Mucosa of gallbladder (tissue), 1 donor: ENCODE data around the gene LDLRAD4. TPM values are rescaled to one million over a fixed set of nuclear protein-coding genes. Genes with fewer than 3 reads are reported as not detected.

ENCODE experiments used
- DNase-seq: peaks from one replicate; pipeline ENCODE4 v3.0.0-alpha.2; 2020; ENCODE audit warnings: low spot score
- total RNA-seq: library from RNA; stranded (reverse); gene quantifications from one replicate; pipeline ENCODE4 v1.2.1, GENCODE V29; 2021
- donor health status: DM: no; HTN: no; CAD: no.

The LDLRAD4 gene
- total RNA-seq, 1 donor from 2014 or later, result 51.0 TPM

- no peak for DNase-seq
These were observed 351.7 kb downstream of the LDLRAD4 start for GRCh38 chr18:13570216-13570615.

DNA sequence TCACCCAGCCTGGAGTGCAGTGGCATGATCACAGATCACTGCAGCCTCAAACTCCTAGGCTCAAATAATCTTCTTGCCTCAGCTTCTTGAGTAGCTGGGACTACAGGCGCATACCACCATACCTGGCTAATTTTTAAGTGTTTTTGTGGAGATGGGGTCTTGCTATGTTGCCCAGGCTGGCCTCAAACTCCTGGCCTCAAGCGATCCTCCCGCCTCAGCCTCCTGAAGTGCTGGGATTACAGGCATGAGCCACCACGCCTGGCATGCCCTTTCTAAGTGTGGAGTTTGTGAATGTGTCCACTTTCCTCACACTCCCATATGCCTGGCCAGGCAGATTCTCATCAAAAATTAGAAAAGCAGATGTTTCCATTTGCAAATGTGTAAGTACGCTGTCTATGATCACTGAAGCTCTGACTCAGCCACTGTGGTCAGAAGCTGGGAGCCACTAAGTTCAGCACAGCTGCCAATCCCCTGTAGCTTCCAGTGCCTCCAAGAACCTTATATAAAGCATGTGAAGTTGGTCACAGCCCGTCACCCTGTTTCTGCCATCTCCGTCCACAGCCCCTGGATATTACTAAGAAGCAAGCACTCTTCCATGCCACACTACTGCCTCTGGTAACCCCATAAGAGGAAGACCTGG is 352.4 kb downstream of the LDLRAD4 start:
- no peak for DNase-seq

DNA sequence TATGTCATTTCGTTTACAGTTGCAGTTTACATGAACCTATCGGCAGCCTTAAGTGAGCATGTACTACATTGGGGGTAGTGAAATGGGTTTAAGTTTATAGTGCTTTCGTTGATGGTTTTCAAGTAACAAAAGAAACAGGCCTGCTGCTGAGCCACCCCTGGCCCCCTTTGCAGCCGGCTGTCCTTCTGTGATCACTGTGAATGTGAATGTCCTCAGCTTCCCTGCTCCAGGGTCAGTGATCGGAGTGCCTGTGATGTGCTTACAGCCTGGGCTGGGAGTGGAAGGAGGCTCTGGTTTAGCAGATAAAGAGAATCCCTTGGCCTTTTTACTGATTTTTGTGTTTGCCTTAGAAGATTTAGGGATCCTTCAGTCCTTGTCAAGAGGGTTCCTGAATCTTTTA is 353.6 kb downstream of the LDLRAD4 start:
- DNase-seq, result no peak

DNA sequence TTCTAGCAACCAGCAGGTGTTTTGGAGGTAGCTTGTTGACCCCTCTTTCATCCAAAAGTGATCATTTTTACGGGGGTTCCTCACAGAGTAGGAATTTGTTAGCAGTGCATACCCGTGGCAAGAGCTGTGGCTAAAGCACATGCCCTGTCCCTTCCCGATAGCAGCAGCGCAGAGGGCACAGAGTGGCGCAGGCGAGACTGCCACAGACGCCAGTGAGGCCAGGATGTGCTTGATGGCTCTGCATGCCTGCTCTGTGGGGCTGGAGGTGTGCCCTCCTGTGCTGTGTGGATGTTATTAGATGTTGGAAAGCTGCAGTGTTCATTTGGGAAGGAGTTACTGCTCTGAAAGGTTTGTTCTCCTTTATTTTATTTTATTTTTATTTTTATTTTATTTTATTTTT is 354.2 kb downstream of the LDLRAD4 start:
- no peak for DNase-seq

DNA sequence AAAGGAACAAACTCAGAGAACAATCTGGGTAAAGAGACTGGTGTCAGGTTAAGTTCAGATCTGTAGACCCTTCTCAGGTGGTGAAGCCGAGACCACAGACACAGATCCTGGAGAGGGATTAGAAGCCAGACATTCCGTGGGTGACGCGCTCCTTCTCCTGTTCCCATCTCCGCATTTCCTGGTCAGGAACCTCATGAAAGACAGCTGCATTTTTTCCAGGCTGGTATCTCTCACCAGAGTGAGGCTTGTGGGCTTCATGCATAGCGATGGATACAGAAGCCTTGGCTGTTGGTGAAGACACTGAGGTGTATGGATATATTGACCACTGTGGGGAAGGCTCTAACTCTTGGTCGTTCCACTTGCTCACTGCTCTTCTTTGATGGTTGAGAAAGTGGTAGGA is 355.2 kb downstream of the LDLRAD4 start:
- DNase-seq, result no peak

- no peak for DNase-seq
These were observed 355.8 kb downstream of the LDLRAD4 start for GRCh38 chr18:13574355-13574754.

DNA sequence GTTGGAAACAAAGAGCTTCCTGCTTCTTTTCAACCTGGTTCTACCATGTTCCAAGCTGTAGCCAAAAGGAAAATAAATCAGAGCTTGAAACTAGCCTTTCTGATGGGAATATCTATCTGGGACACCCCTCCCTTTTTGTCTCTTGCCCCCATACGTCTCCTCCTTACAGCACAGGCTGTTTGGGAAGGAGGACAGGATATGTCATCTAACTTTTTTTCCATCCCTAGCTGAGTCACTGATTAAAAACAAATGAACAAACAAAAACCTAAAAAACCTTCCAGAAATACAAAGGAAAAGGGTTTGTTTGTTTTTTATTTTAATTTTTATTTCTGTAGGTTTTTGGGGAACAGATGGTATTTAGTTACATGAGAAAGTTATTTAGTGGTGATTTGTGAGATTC is 356.2 kb downstream of the LDLRAD4 start:
- no peak for DNase-seq

GRCh38 chr18:13576598-13576997 is 358.0 kb downstream of the LDLRAD4 start:
- no peak for DNase-seq

- no peak for DNase-seq
These were observed 358.6 kb downstream of the LDLRAD4 start for GRCh38 chr18:13577091-13577697.

DNA sequence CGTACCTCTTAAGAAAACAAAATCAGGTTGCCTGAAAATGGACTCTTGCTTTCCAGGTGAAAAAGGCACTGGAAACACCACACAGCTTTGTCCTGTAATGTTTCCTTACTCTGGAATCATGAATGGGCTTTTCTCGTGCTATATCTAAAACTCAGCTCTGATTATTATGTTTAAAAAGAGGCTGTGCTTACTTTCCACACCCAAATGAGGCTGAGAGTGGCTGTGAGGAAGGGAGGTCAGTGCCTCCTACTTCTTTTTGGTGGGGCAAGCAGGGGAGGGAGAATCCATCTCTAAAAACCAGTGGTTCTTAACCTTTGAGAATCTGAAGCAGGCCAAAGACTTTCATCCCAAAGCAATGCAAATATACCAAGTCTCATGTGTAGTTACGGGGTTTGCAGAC is 359.2 kb downstream of the LDLRAD4 start:
- no peak for DNase-seq

DNA sequence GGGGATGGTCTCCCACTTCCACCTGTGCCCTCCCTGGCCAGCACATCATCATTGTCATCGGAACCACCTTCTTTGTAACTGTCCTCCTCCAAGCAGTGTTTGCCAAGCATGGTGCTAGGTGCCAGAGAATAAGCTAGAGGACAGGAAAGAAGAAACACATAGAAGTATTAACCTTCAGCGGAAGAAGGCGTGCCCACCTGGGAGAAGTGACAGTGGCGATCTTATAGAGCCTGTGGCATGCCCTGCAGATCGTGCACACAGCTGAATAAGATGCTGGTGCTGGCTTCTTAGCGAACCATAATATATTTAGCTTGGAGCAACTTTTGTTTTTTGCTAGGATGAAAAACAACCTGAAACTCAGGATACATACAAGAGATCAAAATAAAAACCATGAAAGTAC is 359.8 kb downstream of the LDLRAD4 start:
- no peak for DNase-seq

GRCh38 chr18:13579874-13580273 is 361.3 kb downstream of the LDLRAD4 start:
- no peak for DNase-seq

GRCh38 chr18:13580351-13580750 is 361.8 kb downstream of the LDLRAD4 start:
- no peak for DNase-seq

DNA sequence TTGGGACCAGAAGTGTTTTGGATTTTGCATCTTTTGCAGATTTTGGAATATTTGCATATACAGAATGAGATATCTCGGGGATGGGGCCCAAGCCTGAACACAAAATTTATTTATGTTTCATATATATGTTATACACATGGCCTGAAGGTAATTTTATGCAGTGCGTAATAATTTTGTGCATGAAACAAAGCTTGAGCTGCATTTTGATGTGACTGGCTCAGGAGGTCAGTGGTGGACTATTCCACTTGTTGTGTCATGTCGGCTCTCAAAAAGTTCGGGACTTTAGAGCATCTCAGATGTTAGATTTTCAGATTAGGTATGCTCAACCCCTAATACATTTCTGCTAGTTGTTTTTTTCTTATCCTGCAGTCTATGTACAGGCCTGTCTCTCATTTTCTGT is 362.4 kb downstream of the LDLRAD4 start:
- DNase-seq, result no peak

GRCh38 chr18:13581496-13582177 is 363.1 kb downstream of the LDLRAD4 start:
- DNase-seq, result no peak

DNA sequence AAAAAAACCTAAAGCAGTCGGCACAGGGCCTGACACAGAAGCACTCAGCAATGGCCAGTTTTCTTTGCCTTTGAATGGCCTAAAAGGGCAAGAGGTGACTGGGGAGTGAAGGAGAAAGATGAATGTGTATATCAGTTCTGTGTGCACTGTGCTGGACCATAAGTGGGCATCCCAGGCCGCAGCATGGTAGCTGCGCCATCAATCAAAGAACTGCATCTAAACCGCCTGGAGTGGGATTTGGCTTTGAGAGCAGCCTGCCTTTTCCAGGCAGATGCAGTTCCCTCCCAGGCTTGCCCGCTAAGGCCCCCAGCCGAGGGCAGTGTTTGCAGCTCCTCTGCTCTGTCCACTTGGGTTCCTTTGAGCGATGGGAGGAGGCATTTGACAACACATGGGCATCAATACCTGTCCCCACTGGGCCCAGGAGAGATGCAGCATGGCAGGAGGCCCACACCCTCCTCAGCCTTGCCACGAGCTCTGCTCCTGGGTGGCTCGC is 363.7 kb downstream of the LDLRAD4 start:
- no peak for DNase-seq

- no peak for DNase-seq
These were observed 365.3 kb downstream of the LDLRAD4 start for GRCh38 chr18:13583576-13584550.

DNA sequence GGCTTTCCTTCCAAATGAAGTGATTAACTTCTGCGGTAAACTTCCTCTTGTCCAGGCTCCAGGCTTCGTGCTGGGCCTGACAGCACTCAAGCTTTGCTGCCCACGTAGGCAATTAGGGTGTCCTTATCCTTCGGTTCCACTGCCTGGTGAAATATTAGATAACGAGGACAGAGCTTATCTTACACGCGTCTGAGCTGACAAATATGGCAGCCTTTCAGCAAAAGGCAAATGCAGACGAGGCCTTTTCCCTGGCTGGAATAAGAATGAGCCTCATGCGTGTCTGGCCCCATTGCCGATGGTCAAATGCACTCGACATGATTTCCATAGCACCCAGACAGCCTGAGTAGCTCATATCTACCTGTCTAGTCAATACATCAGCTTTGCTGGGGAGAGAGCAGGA is 366.3 kb downstream of the LDLRAD4 start:
- no peak for DNase-seq

DNA sequence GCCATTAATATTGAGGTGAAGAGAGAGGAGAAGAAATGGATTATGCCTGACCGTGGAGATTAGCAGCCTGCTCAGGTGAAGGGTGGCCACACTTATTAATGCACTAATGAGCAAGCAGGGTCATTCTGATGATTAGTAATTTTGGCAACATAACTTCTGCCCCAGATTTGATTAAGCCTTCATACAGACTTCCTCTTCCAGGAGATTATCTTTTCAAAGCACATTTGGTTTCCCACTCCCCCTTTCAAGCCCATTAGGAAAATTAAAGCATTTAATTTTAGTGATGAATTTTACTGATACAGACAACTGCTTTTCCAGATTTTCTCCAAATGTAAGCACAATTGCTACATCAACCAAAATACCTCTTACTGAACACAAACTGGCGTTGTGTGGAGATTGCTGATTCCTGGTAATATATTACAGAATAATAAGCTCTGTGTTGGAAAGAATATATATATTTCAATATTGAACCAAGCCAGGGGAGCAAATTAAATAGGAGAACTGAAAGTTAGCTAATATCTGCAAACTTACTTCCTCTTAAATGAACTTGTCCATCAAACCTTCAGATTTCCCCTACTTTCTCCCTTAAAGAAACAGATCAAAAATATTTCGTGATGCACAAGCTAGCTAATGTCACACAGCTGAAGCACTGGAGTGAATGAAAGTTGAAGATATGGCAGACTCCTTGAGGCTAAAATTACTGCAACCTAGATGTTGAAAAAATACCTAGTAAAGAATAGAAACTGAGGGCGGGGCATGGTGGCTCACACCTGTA is 367.0 kb downstream of the LDLRAD4 start:
- DNase-seq, result no peak

GRCh38 chr18:13587001-13587400 is 368.4 kb downstream of the LDLRAD4 start:
- DNase-seq, result no peak

GRCh38 chr18:13587477-13587876 is 368.9 kb downstream of the LDLRAD4 start:
- DNase-seq, result no peak
